ENCODE measurements around the gene PTPRG. TPM values are rescaled to one million over a fixed set of nuclear protein-coding genes. Genes with fewer than 3 reads are reported as not detected.

PTPRG gene
- total and polyA plus RNA-seq, 10 of the 15 experiments (the other 5 are each of a cell fraction or from before 2014, with no cell fraction given) = 0.29 to 20.7 (median 1.4) TPM

DNA sequence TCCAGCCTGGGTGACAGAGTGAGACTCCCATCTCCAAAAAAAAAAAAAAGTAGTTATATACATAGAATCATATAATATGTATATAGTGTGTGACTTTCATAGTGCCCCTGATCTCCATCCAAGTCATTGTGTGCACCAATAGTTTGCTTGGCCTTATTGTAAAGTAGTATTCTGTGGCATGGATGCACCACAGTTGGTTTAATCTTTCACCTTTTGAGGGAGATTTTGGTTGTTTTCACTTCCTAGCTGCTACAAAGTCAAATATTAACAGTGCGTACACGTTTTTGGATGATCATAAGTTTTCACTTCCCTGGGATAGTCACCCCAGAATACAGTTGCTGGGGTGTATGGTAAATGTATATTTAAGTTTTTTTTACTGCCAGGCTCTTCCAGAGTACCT is 162.8 kb downstream of the PTPRG start (continued):
- TF ChIP-seq, protein P1, sequence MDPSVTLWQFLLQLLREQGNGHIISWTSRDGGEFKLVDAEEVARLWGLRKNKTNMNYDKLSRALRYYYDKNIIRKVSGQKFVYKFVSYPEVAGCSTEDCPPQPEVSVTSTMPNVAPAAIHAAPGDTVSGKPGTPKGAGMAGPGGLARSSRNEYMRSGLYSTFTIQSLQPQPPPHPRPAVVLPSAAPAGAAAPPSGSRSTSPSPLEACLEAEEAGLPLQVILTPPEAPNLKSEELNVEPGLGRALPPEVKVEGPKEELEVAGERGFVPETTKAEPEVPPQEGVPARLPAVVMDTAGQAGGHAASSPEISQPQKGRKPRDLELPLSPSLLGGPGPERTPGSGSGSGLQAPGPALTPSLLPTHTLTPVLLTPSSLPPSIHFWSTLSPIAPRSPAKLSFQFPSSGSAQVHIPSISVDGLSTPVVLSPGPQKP (IDR thresholded peaks at IDR 0.05; ENCODE audit: low read depth, low read length) = no peak
- no peak for TF ChIP-seq ZBED1 (IDR thresholded peaks at IDR 0.05; ENCODE audit: borderline replicate concordance)
- TF ChIP-seq, protein P2, sequence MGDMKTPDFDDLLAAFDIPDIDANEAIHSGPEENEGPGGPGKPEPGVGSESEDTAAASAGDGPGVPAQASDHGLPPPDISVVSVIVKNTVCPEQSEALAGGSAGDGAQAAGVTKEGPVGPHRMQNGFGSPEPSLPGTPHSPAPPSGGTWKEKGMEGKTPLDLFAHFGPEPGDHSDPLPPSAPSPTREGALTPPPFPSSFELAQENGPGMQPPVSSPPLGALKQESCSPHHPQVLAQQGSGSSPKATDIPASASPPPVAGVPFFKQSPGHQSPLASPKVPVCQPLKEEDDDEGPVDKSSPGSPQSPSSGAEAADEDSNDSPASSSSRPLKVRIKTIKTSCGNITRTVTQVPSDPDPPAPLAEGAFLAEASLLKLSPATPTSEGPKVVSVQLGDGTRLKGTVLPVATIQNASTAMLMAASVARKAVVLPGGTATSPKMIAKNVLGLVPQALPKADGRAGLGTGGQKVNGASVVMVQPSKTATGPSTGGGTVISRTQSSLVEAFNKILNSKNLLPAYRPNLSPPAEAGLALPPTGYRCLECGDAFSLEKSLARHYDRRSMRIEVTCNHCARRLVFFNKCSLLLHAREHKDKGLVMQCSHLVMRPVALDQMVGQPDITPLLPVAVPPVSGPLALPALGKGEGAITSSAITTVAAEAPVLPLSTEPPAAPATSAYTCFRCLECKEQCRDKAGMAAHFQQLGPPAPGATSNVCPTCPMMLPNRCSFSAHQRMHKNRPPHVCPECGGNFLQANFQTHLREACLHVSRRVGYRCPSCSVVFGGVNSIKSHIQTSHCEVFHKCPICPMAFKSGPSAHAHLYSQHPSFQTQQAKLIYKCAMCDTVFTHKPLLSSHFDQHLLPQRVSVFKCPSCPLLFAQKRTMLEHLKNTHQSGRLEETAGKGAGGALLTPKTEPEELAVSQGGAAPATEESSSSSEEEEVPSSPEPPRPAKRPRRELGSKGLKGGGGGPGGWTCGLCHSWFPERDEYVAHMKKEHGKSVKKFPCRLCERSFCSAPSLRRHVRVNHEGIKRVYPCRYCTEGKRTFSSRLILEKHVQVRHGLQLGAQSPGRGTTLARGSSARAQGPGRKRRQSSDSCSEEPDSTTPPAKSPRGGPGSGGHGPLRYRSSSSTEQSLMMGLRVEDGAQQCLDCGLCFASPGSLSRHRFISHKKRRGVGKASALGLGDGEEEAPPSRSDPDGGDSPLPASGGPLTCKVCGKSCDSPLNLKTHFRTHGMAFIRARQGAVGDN (IDR thresholded peaks at IDR 0.05) = no peak
- TF ChIP-seq HDAC2 (IDR thresholded peaks at IDR 0.05) = no peak
- peak; percentile 67; a peak in 3 of 4 replicates for TF ChIP-seq IKZF2 (IDR thresholded peaks at IDR 0.05)
- no peak for TF ChIP-seq PAX5 (IDR thresholded peaks at IDR 0.05; ENCODE audit: borderline replicate concordance, low read depth, low read length)
- TF ChIP-seq NBN (IDR thresholded peaks at IDR 0.05) = 0 out of 2 replicates have a peak, but pooled peaks have one; percentile 52
- TF ChIP-seq, protein P3, sequence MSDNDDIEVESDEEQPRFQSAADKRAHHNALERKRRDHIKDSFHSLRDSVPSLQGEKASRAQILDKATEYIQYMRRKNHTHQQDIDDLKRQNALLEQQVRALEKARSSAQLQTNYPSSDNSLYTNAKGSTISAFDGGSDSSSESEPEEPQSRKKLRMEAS (IDR thresholded peaks at IDR 0.05; ENCODE audit: low read depth, low read length) = no peak
- no peak for TF ChIP-seq MYC (IDR thresholded peaks at IDR 0.05; ENCODE audit: insufficient read depth, insufficient read length, insufficient replicate concordance, low read length, severe bottlenecking)
- TF ChIP-seq FOS (IDR thresholded peaks at IDR 0.05; ENCODE audit: borderline replicate concordance, extremely low read depth, insufficient read length) = no peak
- peak; percentile 64 to 79; a peak in 3 of 4 replicates for TF ChIP-seq EP300 (IDR thresholded peaks at IDR 0.05; ENCODE audit: borderline replicate concordance in 1 of 2, control insufficient read depth in 1 of 2, low read depth in 2 of 2, low read length in 2 of 2)
- TF ChIP-seq JUNB (IDR thresholded peaks at IDR 0.05) = no peak
- TF ChIP-seq TBL1XR1 (IDR thresholded peaks at IDR 0.05; ENCODE audit: low read depth, low read length) = no peak
- peak; percentile 98 for TF ChIP-seq NR2F1 (conservative IDR thresholded peaks at IDR 0.05)
- TF ChIP-seq SMAD1 (IDR thresholded peaks at IDR 0.05; ENCODE audit: low read depth, partially characterized antibody) = no peak
- TF ChIP-seq, protein P4, sequence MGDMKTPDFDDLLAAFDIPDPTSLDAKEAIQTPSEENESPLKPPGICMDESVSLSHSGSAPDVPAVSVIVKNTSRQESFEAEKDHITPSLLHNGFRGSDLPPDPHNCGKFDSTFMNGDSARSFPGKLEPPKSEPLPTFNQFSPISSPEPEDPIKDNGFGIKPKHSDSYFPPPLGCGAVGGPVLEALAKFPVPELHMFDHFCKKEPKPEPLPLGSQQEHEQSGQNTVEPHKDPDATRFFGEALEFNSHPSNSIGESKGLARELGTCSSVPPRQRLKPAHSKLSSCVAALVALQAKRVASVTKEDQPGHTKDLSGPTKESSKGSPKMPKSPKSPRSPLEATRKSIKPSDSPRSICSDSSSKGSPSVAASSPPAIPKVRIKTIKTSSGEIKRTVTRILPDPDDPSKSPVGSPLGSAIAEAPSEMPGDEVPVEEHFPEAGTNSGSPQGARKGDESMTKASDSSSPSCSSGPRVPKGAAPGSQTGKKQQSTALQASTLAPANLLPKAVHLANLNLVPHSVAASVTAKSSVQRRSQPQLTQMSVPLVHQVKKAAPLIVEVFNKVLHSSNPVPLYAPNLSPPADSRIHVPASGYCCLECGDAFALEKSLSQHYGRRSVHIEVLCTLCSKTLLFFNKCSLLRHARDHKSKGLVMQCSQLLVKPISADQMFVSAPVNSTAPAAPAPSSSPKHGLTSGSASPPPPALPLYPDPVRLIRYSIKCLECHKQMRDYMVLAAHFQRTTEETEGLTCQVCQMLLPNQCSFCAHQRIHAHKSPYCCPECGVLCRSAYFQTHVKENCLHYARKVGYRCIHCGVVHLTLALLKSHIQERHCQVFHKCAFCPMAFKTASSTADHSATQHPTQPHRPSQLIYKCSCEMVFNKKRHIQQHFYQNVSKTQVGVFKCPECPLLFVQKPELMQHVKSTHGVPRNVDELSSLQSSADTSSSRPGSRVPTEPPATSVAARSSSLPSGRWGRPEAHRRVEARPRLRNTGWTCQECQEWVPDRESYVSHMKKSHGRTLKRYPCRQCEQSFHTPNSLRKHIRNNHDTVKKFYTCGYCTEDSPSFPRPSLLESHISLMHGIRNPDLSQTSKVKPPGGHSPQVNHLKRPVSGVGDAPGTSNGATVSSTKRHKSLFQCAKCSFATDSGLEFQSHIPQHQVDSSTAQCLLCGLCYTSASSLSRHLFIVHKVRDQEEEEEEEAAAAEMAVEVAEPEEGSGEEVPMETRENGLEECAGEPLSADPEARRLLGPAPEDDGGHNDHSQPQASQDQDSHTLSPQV (IDR thresholded peaks at IDR 0.05) = no peak
- TF ChIP-seq MEF2B (IDR thresholded peaks at IDR 0.05; ENCODE audit: partially characterized antibody, poor library complexity, severe bottlenecking) = no peak
- no peak for TF ChIP-seq SMARCA5 (IDR thresholded peaks at IDR 0.05)
- TF ChIP-seq, protein P5, sequence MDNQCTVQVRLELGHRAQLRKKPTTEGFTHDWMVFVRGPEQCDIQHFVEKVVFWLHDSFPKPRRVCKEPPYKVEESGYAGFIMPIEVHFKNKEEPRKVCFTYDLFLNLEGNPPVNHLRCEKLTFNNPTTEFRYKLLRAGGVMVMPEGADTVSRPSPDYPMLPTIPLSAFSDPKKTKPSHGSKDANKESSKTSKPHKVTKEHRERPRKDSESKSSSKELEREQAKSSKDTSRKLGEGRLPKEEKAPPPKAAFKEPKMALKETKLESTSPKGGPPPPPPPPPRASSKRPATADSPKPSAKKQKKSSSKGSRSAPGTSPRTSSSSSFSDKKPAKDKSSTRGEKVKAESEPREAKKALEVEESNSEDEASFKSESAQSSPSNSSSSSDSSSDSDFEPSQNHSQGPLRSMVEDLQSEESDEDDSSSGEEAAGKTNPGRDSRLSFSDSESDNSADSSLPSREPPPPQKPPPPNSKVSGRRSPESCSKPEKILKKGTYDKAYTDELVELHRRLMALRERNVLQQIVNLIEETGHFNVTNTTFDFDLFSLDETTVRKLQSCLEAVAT (IDR thresholded peaks at IDR 0.05) = no peak
- TF ChIP-seq EZH2 (IDR thresholded peaks at IDR 0.05; ENCODE audit: borderline replicate concordance, control insufficient read depth, low read depth, low read length) = no peak
